GM18517 (cell line): Measurements from ENCODE around the gene PALD1.
A peak's percentile ranks its signal among the peaks of the same experiment; 100 is the strongest.
"Not testable (repeated sequence)": the region's sequence is repeated elsewhere in the genome, so short reads cannot be mapped to it uniquely, and the experiment has no call there.

Experiments
- ATAC-seq: cut with Tn5 transposase; IDR thresholded peaks from one replicate; pipeline ENCODE4 v1.9.1; 2021; ENCODE audit warnings: mild to moderate bottlenecking, moderate library complexity; ENCODE audit not compliant: unreplicated experiment

The PALD1 gene

DNA sequence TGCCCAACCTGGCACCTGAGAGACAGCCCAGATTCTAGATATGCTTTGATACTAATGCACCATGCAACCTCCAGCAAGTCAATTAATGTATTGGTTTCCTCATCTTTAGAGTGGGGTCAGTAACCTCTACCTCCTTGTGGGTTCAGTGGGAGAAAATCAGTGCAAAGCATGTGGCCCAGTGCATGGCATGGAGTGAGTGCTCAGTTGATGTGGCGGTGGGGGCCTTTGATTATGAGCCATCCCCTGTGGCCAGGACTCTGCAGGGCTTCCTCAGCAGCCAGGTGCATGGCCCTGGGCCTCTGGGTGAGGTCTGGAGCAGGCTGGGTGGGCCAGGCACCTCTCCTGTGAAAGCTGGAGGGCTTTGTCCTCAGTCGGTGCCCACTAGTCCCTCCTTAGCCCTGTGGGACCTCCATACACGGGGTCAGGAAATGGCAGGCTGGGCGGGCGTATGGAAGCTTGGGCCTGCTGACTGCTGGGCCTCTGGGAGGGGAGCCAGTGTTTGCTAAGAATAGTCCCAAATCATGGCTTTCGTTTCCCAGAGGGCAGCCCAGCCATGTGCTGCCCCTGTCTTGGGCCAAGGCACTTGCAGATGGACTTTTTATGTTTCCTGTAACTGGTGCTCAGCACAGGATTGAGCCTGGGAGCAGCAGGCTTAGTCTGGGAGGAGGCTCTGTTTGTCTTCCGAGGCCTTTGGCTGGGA is 3.4 kb downstream of the PALD1 start:
- ATAC-seq: no peak

DNA sequence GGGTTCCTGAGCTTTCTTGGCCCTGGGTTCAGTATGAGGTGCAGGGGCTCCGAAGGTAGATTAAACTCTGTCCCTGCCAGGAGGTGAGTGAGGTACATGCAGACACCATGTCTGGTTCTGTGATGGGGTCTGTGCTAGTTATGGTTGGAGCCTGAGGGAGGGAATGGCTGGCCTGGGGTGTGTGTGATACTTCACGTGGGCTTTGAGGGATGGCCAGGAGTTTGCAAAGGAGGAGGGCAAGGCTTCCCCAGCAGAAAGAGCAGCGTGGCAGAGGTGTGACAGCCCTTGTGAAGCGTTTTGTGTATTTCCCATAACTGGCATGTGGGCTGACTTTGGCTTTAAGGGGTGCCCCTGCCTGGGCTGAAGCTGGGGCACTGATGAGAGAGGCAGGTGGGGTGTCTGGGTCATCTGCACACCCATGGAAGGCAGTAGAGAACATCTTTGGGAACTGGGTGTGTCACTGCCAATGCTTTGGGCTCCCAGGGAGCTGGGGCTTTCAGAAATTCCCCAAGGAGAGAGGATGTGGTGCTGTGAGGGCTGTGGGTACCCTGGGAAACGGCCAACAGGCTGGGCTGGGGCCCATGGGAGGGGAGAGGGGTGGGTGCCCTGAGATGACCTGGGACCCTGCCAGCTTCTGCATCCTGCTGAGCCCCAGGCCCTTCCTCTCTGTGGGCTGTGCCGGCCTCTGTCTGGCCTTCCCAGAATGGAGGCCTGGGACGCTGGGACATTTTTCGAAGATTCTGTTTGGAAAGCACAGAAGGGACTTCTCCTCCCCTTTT is 4.6 kb downstream of the PALD1 start:
- no peak for ATAC-seq

GRCh38 chr10:70483872-70484271 is 5.3 kb downstream of the PALD1 start:
- not testable (repeated sequence) for ATAC-seq

DNA sequence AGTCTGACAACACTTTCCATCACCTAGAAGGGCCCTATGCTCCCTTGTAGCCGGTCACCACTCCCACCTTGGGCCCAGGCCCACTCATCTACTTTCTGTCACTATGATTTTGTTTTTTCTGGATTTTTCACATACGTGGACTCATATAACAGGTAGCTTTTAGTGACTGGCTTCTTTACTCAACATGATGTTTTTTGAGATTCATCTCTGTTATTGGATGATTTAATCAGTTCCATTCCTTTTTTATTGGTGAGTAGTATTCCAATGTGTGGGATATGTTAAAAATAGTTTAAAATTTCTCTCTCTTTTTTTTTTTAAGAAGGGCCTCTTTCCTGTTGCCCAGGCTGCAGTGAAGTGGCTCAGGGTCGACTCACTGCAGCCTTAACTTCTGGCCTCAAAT is 9.3 kb downstream of the PALD1 start:
- no peak for ATAC-seq

- ATAC-seq: no peak
Observed at GRCh38 chr10:70490142-70490541, 11.6 kb downstream of the PALD1 start.

DNA sequence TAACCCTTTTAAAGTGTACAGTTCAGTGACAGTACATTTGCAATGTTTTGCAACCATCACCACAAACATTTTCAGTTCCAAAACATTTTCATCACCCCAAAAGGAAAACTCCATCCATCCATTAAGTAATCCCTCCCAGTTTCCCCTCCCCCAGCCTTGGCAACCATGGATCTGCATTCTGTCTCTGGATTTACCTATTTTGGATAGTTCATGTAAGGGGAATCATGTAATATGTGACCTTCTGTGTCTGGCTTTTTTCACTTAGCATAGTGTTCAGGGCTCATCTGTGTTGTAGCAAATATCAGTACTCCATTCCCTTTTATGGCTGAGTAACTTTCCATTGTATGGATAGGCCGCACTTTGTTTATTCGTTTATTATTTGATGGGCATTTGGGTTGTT is 13.0 kb downstream of the PALD1 start:
- no peak for ATAC-seq

GRCh38 chr10:70492786-70493659 is 14.5 kb downstream of the PALD1 start:
- ATAC-seq: peak; percentile 16

- peak; percentile 70 for ATAC-seq
Observed at GRCh38 chr10:70493660-70494234, 15.2 kb downstream of the PALD1 start.

- ATAC-seq: no peak
Observed at GRCh38 chr10:70494536-70494935, 16.0 kb downstream of the PALD1 start.

DNA sequence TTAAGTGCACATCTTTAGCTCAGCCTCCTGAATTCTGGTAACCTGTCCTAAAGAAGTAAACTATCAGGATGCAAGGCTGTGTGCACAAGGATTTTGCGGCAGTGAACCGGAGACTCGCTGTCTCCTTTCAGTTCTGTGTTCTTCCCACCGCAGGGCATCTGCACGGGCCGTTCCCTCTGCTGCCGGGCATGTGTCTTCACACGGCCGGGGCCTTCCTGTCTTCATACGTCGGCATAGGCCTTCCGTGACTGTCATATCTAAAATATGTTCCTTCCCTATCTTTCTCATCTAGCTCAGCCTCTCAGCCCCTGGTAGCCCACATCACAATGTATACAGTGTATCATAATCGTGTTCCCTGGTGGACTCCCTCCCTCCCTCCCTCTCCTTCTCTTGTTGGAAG is 16.4 kb downstream of the PALD1 start:
- ATAC-seq: no peak

GRCh38 chr10:70495691-70496261 is 17.2 kb downstream of the PALD1 start:
- ATAC-seq: no peak

- ATAC-seq: no peak
Observed at GRCh38 chr10:70496341-70497119, 18.0 kb downstream of the PALD1 start.

DNA sequence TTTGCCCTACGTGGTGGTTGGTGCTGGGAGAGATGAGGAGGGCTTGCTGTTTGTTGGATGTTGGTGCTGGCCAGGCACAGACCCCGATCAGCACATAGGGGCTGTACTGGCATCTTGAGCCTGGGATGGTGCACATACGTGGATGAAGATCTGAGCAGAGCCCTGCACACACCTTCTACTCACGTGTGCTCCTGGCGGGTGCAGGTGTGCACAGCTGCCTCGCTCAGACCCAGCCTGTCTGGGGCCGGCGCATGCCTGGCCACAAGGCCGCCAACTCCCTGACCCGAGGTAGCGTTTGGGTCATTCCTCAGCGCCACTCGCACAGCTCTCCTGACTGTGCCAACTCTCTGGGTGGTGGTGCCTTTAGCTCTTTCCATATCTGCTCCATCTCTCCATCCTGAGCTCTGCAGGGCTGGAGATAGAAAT is 18.6 kb downstream of the PALD1 start:
- no peak for ATAC-seq

DNA sequence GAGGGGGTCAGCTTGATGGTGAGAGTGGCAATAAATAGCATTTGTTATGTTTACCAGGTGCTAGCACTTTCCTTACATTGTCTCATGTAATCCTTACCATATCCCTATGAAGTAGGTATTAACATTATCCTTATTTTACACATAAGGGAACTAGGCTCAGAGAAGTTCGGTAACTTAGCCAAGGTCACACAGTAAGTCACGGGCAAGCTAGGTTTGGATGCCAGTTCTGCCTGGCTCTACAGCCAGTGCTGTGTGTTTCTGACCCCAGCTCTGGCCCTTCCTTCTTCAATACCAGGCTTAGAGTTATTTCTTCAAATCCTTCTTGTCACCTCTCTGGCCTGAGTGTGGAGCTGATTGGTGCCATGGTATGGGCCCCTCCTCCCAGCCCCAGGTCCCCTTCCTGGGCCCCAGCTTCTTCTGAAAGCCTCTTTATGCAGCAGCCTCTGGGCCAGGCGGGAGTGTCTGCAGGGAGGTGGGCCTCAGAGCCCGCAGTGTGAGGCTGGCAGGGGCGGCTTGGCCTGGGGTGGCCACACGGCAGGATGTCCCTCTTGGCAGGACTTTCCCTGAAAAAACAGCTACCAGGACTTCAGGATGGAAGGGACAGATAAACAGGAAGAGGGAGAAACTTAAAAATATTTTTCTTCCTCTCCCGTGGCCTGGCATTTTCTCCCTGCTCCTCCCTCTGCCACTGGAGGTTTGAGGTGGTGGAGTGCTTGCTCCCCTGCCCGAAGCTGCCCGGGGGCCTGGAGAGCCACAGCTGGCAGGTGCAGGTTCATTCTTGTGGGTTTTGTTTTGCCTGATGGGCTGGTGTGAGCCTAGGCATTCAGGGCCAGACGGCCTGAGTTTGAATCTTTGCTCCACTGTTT is 20.6 kb downstream of the PALD1 start:
- ATAC-seq: no peak

GRCh38 chr10:70499836-70500167 is 21.2 kb downstream of the PALD1 start:
- no peak for ATAC-seq

DNA sequence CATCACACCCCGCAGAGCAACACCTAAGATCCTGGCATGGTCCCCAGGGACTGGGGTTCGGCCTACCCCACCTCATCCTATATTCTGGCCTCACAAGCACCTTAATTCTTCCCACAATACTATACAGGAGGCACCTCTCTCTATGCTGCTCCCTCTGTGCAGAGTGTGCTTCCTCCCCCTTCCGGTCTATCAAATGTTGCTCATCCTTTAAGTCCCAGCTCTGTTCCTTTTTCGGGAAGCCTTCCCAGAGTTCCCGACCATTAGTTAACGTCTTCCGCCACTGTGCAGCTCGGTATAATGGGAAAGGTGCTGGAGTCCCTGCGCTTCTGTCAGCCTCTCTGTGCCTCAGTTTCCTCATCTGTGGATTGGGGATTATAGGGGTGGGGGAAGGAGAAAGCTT is 21.8 kb downstream of the PALD1 start:
- ATAC-seq: no peak

DNA sequence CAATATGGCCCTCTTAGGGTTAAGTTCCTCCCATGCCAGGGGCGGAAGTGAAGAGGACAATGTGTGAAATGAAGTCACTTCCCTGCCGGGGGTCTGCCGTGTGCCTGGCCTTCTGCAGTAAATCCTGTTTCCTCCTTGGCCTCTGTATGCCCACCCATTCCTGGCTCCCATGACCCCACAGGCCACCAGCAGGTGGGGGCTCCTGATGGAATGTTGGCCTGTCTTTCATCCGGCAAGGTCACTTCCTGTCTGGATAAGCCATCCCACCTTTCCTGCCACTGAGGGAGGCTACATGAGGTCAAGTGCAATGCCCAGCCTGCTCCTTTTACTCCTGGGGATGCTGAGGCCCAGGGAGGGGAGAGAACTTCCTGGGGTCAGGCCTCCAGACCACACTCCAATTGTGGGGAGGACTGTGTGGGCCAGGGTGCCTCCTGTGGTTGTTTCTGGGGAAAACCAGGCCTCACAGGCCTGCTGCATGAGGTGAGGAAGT is 22.3 kb downstream of the PALD1 start:
- no peak for ATAC-seq

- no peak for ATAC-seq
Observed at GRCh38 chr10:70502406-70502805, 23.8 kb downstream of the PALD1 start.

- no peak for ATAC-seq
Observed at GRCh38 chr10:70503776-70504175, 25.2 kb downstream of the PALD1 start.
